ENCODE measurements around the gene EIF4G3.
"Not testable (repeated sequence)": the region's sequence is repeated elsewhere in the genome, so short reads cannot be mapped to it uniquely, and the experiment has no call there.

- not testable (repeated sequence) for TF ChIP-seq EZH2phosphoT487 (IDR thresholded peaks at IDR 0.05; ENCODE audit: borderline replicate concordance, low read depth); RAD21 (IDR thresholded peaks at IDR 0.05; ENCODE audit: low read length); MXI1 (IDR thresholded peaks at IDR 0.05; ENCODE audit: low read depth, low read length); EP300 (IDR thresholded peaks at IDR 0.05; ENCODE audit: borderline replicate concordance in 1 of 2, low read depth in 1 of 2, low read length in 1 of 2); CTCF (IDR thresholded peaks at IDR 0.05); REST (IDR thresholded peaks at IDR 0.05; ENCODE audit: low read depth, low read length); MAX (IDR thresholded peaks at IDR 0.05; ENCODE audit: low read depth); RFX5 (IDR thresholded peaks at IDR 0.05; ENCODE audit: low read length); NRF1 (IDR thresholded peaks at IDR 0.05; ENCODE audit: low read depth, low read length); RXRA (IDR thresholded peaks at IDR 0.05; ENCODE audit: borderline replicate concordance, low read depth); TAF1 (IDR thresholded peaks at IDR 0.05; ENCODE audit: borderline replicate concordance, low read depth, low read length); POLR2AphosphoS5 (IDR thresholded peaks at IDR 0.05; ENCODE audit: low read depth, low read length); YY1 (IDR thresholded peaks at IDR 0.05; ENCODE audit: low read depth); CHD2 (IDR thresholded peaks at IDR 0.05; ENCODE audit: low read length, partially characterized antibody)
Measured at GRCh38 chr1:20907526-20907925, 269.2 kb downstream of the EIF4G3 start.
